ENCODE measurements around the gene ATP8B2.
"Not testable (repeated sequence)": the region's sequence is repeated elsewhere in the genome, so short reads cannot be mapped to it uniquely, and the experiment has no call there.

ATP8B2 gene

DNA sequence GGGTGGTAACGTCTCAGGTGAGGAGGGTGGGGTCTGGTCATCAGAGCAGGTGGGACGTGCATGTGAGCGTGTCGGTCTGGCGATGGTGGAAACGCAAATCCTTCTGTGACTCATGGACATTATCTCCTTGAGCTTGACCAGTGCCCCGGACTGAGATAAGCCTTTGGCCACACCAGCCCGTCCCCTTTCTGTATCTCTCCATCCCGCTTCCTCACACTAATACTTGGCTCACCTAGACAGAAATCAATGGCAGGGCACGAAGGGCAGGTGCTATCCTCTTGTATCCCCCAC is 12.3 kb upstream of the ATP8B2 start:
- TF ChIP-seq PAX5 (IDR thresholded peaks at IDR 0.05; ENCODE audit: insufficient read depth, low read length, severe bottlenecking) (no peak), SPI1 (IDR thresholded peaks at IDR 0.05; ENCODE audit: low read depth, low read length) (no peak), POLR2A (IDR thresholded peaks at IDR 0.05; ENCODE audit: low read depth, low read length) (no peak), TAF1 (IDR thresholded peaks at IDR 0.05; ENCODE audit: low read depth, low read length) (no peak), POLR2AphosphoS5 (IDR thresholded peaks at IDR 0.05; ENCODE audit: low read depth, low read length) (no peak), POU2F2 (IDR thresholded peaks at IDR 0.05; ENCODE audit: low read depth, low read length) (no peak)
- DNase-seq (ENCODE audit: insufficient read length, low spot score) (no peak), FAIRE-seq (no peak)

DNA sequence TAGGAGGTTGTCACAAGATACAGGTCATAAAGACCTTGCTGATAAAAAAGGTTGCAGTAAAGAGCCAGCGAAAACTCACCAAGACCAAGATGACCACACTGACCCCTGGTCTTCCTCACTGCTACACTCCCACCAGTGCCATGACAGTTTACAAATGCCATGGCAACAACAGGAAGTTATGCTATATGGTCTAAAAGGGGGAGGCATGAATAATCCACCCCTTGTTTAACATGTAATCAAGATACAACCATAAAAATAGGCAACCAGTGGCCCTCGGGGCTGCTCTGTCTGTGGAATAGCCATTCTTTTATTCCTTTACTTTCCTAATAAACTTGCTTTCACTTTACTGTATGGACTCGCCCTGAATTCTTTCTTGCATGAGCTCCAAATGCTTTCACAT is 11.1 kb upstream of the ATP8B2 start:
- not testable (repeated sequence) for DNase-seq (ENCODE audit: insufficient read length, low spot score); FAIRE-seq

DNA sequence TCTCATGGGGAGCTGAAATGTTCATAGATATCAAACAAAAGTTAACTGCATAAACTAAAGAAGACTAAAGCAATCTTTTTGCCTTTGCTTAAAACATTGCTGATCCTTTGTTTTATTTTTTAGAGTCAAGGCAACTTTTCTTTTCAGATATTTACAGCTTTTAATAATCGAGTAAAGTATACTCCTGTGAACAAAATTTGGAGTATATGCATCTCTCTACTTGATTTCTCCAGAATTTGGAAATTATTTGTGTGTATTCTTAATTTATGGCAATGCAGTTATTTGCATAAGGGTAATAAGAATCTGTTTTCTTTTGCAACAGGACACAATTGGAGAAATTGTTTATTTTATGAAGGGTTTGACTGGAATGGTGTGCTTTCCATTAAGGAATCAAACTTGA is 8.6 kb upstream of the ATP8B2 start:
- no peak for FAIRE-seq
- TF ChIP-seq POLR2AphosphoS5 (IDR thresholded peaks at IDR 0.05; ENCODE audit: low read depth, low read length) (no peak), PAX5 (IDR thresholded peaks at IDR 0.05; ENCODE audit: insufficient read depth, low read length, severe bottlenecking) (no peak), POLR2A (IDR thresholded peaks at IDR 0.05; ENCODE audit: low read depth, low read length) (no peak), SPI1 (IDR thresholded peaks at IDR 0.05; ENCODE audit: low read depth, low read length) (no peak), POU2F2 (IDR thresholded peaks at IDR 0.05; ENCODE audit: low read depth, low read length) (no peak)
- no peak for DNase-seq (ENCODE audit: insufficient read length, low spot score)

DNA sequence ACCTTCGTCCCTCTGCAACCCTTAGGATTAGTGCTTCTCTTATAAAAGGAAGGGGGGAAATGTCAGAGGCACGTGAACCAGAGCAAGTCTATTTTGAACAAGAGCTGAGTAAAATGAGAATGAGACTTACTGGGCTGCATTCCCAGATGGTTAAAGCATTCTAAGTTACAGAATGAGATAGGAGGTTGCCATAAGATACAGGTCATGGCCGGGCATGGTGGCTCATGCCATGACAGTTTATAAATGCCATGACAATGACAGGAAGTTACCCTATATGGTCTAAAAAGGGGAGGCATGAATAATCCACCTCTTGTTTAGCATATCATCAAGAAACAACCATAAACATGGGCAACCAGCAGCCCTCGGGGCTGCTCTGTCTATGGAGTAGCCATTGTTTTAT is 6.9 kb upstream of the ATP8B2 start:
- no peak for FAIRE-seq
- DNase-seq (ENCODE audit: insufficient read length, low spot score) = no peak
- TF ChIP-seq POLR2A (IDR thresholded peaks at IDR 0.05; ENCODE audit: low read depth, low read length) = no peak
- TF ChIP-seq PAX5 (IDR thresholded peaks at IDR 0.05; ENCODE audit: insufficient read depth, low read length, severe bottlenecking) = no peak
- no peak for TF ChIP-seq TAF1 (IDR thresholded peaks at IDR 0.05; ENCODE audit: low read depth, low read length)
- TF ChIP-seq POU2F2 (IDR thresholded peaks at IDR 0.05; ENCODE audit: low read depth, low read length) = no peak

DNA sequence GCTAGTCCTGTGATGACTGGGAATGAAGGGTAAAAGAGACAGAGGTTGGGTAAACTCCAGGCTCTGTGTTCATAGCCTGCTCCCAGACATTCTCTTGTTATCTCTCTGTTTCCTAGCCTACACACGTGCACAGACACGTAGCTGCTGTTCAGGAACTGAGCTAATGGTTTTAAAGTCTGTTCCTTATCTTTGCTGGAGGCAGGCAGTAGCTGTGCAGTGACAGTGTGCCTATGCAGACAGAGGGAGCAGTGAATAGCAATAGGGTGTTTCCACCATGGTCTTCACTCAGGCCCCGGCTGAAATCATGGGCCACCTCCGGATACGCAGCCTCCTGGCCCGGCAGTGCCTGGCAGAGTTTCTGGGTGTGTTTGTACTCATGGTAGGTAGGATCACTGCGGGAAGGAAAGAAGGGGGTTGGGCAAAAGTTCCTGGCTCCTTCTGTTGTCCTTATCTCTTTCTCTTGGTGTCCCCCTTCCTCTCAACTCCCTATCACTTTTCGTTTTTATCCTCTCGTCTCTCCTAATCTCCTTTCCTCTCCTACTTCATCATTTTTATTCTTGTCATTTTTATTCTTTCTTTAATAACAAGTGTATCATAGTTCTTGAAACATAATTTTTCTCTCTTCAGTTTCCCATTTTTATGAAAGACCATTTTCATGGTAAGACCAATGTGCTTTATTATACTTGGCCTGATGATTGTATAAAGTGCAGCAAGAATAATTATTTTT is 4.3 kb upstream of the ATP8B2 start, which contains the start of gene AQP10:
AQP10 (plus strand) TSS at position 212 of the 727 bp plus-strand sequence; CDS start at position 275, 63 bp downstream.
- FAIRE-seq = no peak

DNA sequence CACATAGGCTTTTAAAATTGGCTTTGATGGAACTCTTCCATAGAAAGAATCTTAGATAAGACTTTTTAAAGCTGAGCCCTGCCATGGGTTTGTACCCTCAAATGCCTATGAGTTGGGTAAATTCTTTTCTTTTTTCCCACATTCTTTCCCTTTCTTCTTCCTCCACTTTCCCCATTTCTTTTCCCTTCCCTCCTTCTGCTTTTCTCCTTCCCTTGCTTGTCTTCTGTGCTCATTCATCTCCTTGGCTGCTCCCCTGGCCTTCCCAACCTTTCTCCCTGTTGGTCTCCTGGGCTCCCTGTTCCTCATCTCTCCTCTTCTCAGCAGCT is 3.8 kb upstream of the ATP8B2 start:
- FAIRE-seq; DNase-seq (ENCODE audit: insufficient read length, low spot score): not testable (repeated sequence)

More for the DNA sequence above, 4.3 kb upstream of the ATP8B2 start, which contains the start of gene AQP10:
- DNase-seq (ENCODE audit: insufficient read length, low spot score) = no peak
- TF ChIP-seq POLR2AphosphoS5 (IDR thresholded peaks at IDR 0.05; ENCODE audit: low read depth, low read length) (no peak), SPI1 (IDR thresholded peaks at IDR 0.05; ENCODE audit: low read depth, low read length) (no peak), PAX5 (IDR thresholded peaks at IDR 0.05; ENCODE audit: insufficient read depth, low read length, severe bottlenecking) (no peak)

DNA sequence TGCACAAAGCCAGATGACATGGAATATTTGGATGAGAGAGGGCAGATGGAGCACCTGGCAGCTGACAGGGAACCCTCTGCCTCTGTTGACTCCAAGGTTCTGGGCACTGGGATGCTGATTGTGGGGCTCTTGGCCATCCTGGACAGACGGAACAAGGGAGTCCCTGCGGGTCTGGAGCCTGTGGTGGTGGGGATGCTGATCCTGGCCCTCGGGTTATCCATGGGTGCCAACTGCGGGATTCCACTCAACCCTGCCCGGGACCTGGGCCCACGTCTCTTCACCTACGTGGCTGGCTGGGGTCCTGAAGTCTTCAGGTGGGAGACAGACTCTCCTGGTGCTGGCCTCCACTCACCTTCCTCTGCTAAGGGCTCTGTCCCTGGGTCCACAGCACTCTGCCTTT is 1.8 kb upstream of the ATP8B2 start:
- TF ChIP-seq SPI1 (IDR thresholded peaks at IDR 0.05; ENCODE audit: low read depth, low read length) (no peak), TAF1 (IDR thresholded peaks at IDR 0.05; ENCODE audit: low read depth, low read length) (no peak), POLR2AphosphoS5 (IDR thresholded peaks at IDR 0.05; ENCODE audit: low read depth, low read length) (no peak), POLR2A (IDR thresholded peaks at IDR 0.05; ENCODE audit: low read depth, low read length) (no peak), POU2F2 (IDR thresholded peaks at IDR 0.05; ENCODE audit: low read depth, low read length) (no peak), PAX5 (IDR thresholded peaks at IDR 0.05; ENCODE audit: insufficient read depth, low read length, severe bottlenecking) (no peak)
- DNase-seq (ENCODE audit: insufficient read length, low spot score) (no peak), FAIRE-seq (no peak)

DNA sequence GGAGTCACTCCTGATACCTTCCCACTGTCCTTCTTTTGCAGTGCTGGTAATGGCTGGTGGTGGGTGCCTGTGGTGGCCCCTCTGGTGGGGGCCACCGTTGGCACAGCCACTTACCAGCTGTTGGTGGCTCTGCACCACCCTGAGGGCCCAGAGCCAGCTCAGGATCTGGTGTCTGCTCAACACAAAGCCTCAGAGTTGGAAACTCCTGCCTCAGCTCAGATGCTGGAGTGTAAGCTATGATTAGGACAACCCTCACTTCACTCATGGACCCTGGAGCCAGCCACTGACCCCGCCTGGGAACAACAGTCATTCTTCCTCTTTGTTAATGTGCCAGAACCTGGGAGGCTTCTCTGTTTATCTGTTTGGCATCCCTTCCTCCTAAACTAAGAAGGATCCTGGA is 1.1 kb upstream of the ATP8B2 start:
- DNase-seq (ENCODE audit: insufficient read length, low spot score) = no peak
- TF ChIP-seq POU2F2 (IDR thresholded peaks at IDR 0.05; ENCODE audit: low read depth, low read length) = no peak
- TF ChIP-seq POLR2A (IDR thresholded peaks at IDR 0.05; ENCODE audit: low read depth, low read length) = no peak
- no peak for TF ChIP-seq PAX5 (IDR thresholded peaks at IDR 0.05; ENCODE audit: insufficient read depth, low read length, severe bottlenecking)
- TF ChIP-seq SPI1 (IDR thresholded peaks at IDR 0.05; ENCODE audit: low read depth, low read length) = no peak
- TF ChIP-seq TAF1 (IDR thresholded peaks at IDR 0.05; ENCODE audit: low read depth, low read length) = no peak
- TF ChIP-seq POLR2AphosphoS5 (IDR thresholded peaks at IDR 0.05; ENCODE audit: low read depth, low read length) = no peak
- no peak for FAIRE-seq

DNA sequence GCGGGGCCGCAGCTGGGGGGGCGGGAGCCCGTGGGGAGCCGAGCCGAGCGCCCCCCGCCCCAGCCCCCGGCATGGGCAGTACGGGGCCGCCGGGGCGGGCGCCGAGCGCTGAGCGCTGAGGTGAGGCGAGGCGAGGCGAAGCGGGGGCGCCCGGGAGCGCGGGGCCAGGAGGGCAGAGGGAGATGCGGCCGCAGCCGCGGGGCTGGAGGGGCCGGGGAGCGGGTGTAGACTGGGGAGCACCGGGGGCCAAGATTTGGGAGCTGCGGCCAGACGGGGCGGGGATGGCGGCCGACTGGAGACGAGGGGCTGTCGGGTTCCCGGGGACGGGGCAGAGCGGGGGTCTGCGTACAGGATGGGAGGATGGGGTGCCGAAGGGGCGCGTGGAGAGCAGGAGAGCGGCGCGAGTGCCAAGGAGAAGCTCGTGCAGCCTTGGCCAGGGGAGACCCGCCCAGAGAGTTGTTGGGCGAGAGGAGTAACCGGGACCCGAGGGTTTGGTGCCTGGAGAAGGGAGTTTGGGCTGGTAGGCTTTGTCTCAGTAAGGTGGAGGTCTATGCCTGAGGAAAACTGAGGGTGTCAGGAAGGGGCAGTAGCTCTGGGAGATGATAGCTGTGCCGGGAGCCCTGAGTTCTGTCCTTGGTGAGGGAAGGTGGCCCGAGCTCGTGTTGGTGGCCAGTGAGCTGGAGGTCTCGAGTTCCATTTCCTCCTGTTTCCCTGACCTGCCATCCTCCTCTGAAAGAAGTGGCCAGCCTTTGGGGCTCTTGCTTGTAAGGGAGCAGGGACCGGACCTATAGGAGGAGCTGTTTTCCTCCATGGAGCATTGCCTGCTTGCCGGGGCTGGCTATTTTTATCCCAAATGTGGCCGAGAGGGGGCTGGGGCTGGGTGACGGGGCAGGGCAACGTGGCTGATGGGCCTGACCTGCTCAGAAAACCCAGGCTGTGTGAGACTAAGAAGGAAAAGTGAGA is 539 bp downstream of the ATP8B2 start:
- DNase-seq (ENCODE audit: insufficient read length, low spot score) = no peak
- peak; percentile 33 for FAIRE-seq
- TF ChIP-seq POU2F2 (IDR thresholded peaks at IDR 0.05; ENCODE audit: low read depth, low read length) (no peak), POLR2A (IDR thresholded peaks at IDR 0.05; ENCODE audit: low read depth, low read length) (no peak), SPI1 (IDR thresholded peaks at IDR 0.05; ENCODE audit: low read depth, low read length) (no peak), POLR2AphosphoS5 (IDR thresholded peaks at IDR 0.05; ENCODE audit: low read depth, low read length) (no peak), PAX5 (IDR thresholded peaks at IDR 0.05; ENCODE audit: insufficient read depth, low read length, severe bottlenecking) (no peak), TAF1 (IDR thresholded peaks at IDR 0.05; ENCODE audit: low read depth, low read length) (no peak)
